Left lung (tissue), 10 donors: Measurements from ENCODE around the gene PDE11A. TPM values are rescaled to one million over a fixed set of nuclear protein-coding genes. Genes with fewer than 3 reads are reported as not detected.
A peak's percentile ranks its signal among the peaks of the same experiment; 100 is the strongest.

ENCODE experiments used
- ATAC-seq: fragments of 200-7000 bp; cut with Tn5 transposase; one replicate; pipeline ENCODE4 v1.9.1; 2020; ENCODE audit warnings: moderate library complexity
- DNase-seq, 4 donors: peaks; one replicate each; pipeline ENCODE4 v3.0.0-alpha.2; 2013 to 2020
- H3K27ac ChIP-seq, 2 donors: fragments of 200-600 bp; sonication (generic) in 1 of 2; one replicate each; pipeline versions ENCODE4 v1.5.0 to v1.8.0; 2020 to 2021
- H3K27me3 ChIP-seq, 2 donors: fragments of 200-600 bp; sonication (generic) in 1 of 2; one replicate each; pipeline versions ENCODE4 v1.5.0 to v1.8.0; 2020 to 2021
- H3K36me3 ChIP-seq, 2 donors: fragments of 200-600 bp; sonication (generic) in 1 of 2; one replicate each; pipeline versions ENCODE4 v1.5.0 to v1.8.0; 2020 to 2021
- H3K4me1 ChIP-seq, 2 donors: fragments of 200-600 bp; one replicate each; pipeline ENCODE4 v1.8.0; 2021
- H3K4me3 ChIP-seq, 2 donors: fragments of 200-600 bp; sonication (generic) in 1 of 2; one replicate each; pipeline versions ENCODE4 v1.5.0 to v1.8.0; 2020 to 2021; ENCODE audit warnings: mild to moderate bottlenecking in 1 of 2
- H3K9me3 ChIP-seq, 2 donors: fragments of 200-600 bp; sonication (generic) in 1 of 2; one replicate each; pipeline versions ENCODE4 v1.5.0 to v1.8.0; 2020 to 2021
- intact Hi-C, 2 donors: fragments of 100-400 bp; cut with DNase I; formaldehyde crosslinking; loops; one replicate each; pipeline versions ENCODE4 v1.11.2 to v1.14.2; 2022
- polyA plus RNA-seq, 6 donors: library from polyadenylated mRNA; unstranded; fragments of 120-200 nt; gene quantifications; one replicate each; pipeline ENCODE4 v1.2.1, GENCODE V29; 2013; ENCODE audit not compliant: insufficient read length in 6 of 6
- total RNA-seq, 2 donors: library from RNA; stranded (reverse); fragmentation: NEBNext Ultra II Directional; extraction: Animal tissue kit (Norgen Biotek cat#: 25700); gene quantifications; one replicate each; pipeline ENCODE4 v1.2.1, GENCODE V29; 2021
- TF ChIP-seq, protein P1 (sequence below), 2 donors: fragments of 200-600 bp; sonication (generic) in 1 of 2; IDR thresholded peaks; one replicate each; pipeline versions ENCODE4 v1.5.0 to v1.8.0; 2021; ENCODE audit warnings: antibody characterized with exemption in 2 of 2
- donor health status: DM: no; HTN: yes; CAD: no.
- donor health status: DM: no; HTN: no; CAD: no.

Gene PDE11A
- total and polyA plus RNA-seq, 8 donors = 0.24 to 0.73 (median 0.35) TPM

DNA sequence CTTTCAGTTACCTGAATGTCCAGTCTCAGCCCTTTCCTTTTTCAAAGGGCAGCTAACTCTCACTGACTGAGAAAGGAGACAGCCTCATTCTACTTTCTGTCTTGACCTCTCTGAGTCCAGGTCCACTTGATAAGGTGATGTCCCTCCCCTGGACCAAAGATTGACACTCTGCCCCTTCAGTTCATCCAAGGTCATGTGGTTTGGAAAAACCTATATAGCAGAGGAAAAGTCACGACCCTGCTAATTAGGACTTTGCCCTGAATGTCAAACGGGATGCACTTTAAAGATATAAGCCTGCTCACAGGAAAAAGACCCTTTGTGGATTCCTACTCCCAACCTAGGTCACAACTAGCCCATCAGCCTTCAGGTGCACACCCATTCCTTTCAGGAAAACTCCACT, 471.7 kb downstream of the PDE11A start:
- no peaks in the 10 kb centered on the region for H3K36me3 ChIP-seq
- TF ChIP-seq, protein P1, sequence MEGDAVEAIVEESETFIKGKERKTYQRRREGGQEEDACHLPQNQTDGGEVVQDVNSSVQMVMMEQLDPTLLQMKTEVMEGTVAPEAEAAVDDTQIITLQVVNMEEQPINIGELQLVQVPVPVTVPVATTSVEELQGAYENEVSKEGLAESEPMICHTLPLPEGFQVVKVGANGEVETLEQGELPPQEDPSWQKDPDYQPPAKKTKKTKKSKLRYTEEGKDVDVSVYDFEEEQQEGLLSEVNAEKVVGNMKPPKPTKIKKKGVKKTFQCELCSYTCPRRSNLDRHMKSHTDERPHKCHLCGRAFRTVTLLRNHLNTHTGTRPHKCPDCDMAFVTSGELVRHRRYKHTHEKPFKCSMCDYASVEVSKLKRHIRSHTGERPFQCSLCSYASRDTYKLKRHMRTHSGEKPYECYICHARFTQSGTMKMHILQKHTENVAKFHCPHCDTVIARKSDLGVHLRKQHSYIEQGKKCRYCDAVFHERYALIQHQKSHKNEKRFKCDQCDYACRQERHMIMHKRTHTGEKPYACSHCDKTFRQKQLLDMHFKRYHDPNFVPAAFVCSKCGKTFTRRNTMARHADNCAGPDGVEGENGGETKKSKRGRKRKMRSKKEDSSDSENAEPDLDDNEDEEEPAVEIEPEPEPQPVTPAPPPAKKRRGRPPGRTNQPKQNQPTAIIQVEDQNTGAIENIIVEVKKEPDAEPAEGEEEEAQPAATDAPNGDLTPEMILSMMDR (IDR thresholded peaks at IDR 0.05) = no peak
- ATAC-seq (no peak), DNase-seq (no peak)
- no peak overlapping the region for H3K27ac ChIP-seq
- H3K27me3 ChIP-seq = no peaks in the 10 kb centered on the region
- H3K4me3 ChIP-seq = no peak overlapping the region
- intact Hi-C loops = loop anchor here in 1 of 2 donors (10.0 kb wide), 1 partner anchor 256 kb away; no protein-coding TSS in a partner anchor
- H3K4me1 ChIP-seq = peaks cover 0 to 3% of the 10 kb centered on the region in 2 donors
- no peaks in the 10 kb centered on the region for H3K9me3 ChIP-seq

DNA sequence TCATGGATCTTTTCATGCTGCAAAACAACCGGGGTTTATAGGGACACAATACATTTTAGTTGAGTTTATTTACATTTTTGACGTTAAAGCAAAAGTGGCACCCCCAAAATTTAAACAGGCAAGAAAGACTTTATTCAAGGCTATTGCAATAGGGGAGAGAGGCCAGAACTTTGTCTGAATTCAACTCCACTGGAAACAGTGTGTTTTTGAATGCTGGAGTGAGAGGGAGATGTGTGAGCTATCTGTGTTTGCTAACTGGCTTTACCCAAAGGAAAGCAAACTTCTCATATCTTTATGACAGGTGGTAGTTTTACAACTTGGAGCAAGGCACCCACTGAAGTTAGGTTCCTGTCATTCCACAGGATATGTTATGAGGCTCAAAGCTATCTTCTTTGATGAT, 472.6 kb downstream of the PDE11A start:
- no peak overlapping the region for H3K4me3 ChIP-seq
- H3K27me3 ChIP-seq = no peaks in the 10 kb centered on the region
- no peaks in the 10 kb centered on the region for H3K9me3 ChIP-seq
- no peak overlapping the region for H3K27ac ChIP-seq
- no peak for DNase-seq
- peaks cover 0 to 3% of the 10 kb centered on the region in 2 donors for H3K4me1 ChIP-seq
- intact Hi-C loops = loop anchor here in 1 of 2 donors (10.0 kb wide), 1 partner anchor 255 kb away; no protein-coding TSS in a partner anchor
- no peak for ATAC-seq
- no peaks in the 10 kb centered on the region for H3K36me3 ChIP-seq
- TF ChIP-seq, protein P1 (IDR thresholded peaks at IDR 0.05) = no peak

DNA sequence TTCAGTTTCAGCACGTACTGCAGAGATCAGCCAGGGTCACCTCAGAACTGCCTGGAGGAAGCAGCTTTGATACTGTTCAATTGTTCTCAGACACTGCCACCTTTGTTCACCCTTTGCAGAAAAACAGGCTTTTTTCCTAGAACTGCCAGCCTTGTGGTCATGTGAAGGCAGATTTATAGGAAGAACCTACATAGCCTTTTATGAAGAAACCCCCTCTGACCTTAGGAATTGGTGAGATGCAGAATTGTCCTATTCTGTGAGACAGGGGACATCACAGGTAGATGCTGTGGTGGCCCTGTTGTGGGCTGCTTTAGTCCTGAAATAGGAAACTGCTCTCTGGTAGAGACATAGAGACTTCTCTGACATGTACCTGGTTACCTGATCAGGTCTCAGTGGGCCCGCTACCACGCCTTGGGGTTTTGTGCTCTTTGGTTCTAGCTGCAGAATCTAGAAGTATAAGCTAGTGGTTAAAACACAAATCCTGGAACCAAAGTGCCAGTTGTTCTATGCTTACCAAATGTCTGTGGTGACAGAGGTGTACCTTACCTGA, 473.4 kb downstream of the PDE11A start:
- no peak overlapping the region for H3K27ac ChIP-seq
- TF ChIP-seq, protein P1 (IDR thresholded peaks at IDR 0.05) = no peak
- H3K27me3 ChIP-seq = no peaks in the 10 kb centered on the region
- intact Hi-C loops = no loop called here
- H3K4me1 ChIP-seq = peaks cover 0 to 3% of the 10 kb centered on the region in 2 donors
- ATAC-seq (no peak), DNase-seq (no peak)
- H3K4me3 ChIP-seq = no peak overlapping the region
- H3K36me3 ChIP-seq = no peaks in the 10 kb centered on the region
- H3K9me3 ChIP-seq = no peaks in the 10 kb centered on the region

DNA sequence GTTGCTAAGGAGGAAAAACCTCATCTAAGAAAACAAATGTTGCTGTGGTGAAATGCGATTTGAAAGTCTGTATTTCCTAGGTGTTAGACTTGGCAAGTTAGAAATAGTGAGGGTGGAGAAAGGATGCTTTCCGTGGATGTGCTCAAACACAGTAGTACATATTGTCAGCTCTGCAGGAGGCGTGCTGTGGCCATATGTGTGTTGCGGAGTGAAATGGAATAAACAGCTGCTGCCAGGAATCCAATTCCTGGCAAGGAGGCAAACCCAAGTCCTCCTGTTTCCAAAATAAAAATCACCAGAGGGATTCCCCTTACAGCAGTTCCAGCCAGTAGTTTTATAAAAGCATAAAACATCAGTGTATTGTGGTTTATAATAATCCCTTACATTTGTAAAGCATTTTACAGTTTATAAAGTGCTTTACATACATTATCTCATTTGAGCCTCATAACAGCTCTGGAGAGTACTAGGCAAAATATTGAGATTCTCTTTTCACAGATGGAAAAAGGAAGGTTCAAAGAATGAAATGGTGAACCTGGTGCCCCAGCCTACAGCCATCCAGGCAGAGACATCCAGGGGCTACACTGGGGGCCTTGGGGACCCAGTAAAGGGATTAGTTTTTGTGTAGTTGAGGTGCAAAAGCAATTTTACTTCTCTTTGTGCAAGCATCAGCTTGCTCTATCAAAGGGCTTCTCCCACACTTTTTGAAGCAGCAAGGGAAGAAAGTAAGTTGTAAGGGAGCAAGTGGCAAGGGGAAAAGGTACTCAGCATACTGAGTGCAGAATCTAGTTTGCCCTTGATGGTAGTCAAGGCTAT, 474.0 kb downstream of the PDE11A start:
- H3K27ac ChIP-seq = no peak overlapping the region
- H3K36me3 ChIP-seq = no peaks in the 10 kb centered on the region
- peak in 3 of 4 donors; percentile 67 to 91 (median 84) for DNase-seq
- H3K9me3 ChIP-seq = no peaks in the 10 kb centered on the region
- ATAC-seq = peak; percentile 70
- TF ChIP-seq, protein P1 (IDR thresholded peaks at IDR 0.05) = no peak
- intact Hi-C loops = no loop called here
- H3K4me1 ChIP-seq = peaks cover 0 to 3% of the 10 kb centered on the region in 2 donors
- H3K4me3 ChIP-seq = no peak overlapping the region
- H3K27me3 ChIP-seq = no peaks in the 10 kb centered on the region

DNA sequence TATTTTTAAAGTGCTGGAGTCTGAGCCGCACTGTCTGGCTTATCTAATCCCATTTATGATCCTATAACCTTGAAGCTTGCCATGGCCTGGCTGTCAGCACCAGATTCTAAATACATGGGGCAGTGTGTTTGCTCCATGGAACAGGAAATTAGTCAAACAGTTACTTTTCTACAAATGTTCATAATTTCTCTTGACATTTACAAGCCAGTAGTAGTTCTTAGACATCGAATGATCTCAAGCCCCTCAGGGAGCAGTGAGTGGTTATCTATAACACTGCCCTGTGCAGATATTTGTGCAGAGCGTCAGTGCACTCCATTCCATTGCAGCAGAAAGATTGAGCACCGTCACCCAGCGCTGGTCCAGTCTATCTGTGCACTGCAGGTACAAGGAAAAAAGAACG, 474.8 kb downstream of the PDE11A start:
- Histone ChIP-seq H3K36me3 (no peaks in the 10 kb centered on the region), H3K27me3 (no peaks in the 10 kb centered on the region), H3K4me3 (no peak overlapping the region), H3K27ac (no peak overlapping the region), H3K4me1 (peaks cover 0 to 3% of the 10 kb centered on the region in 2 donors), H3K9me3 (no peaks in the 10 kb centered on the region)
- DNase-seq (no peak), ATAC-seq (peak; percentile 21)
- intact Hi-C loops = no loop called here
- TF ChIP-seq, protein P1 (IDR thresholded peaks at IDR 0.05) = no peak
